ENCODE data around the gene GDPD5.
A peak's percentile ranks its signal among the peaks of the same experiment; 100 is the strongest.

The GDPD5 gene

GRCh38 chr11:75490221-75491181 lies 35.2 kb downstream of the GDPD5 start:
- DNase-seq: no peak

- DNase-seq: no peak
Observed at GRCh38 chr11:75487365-75487764, 38.4 kb downstream of the GDPD5 start.

- DNase-seq: no peak
Observed at GRCh38 chr11:75485742-75486141, 40.0 kb downstream of the GDPD5 start.

GRCh38 chr11:75482931-75483469 lies 42.7 kb downstream of the GDPD5 start:
- no peak for DNase-seq

- no peak for DNase-seq
Observed at GRCh38 chr11:75481922-75482606, 43.7 kb downstream of the GDPD5 start.

- DNase-seq: no peak
Observed at GRCh38 chr11:75481223-75481921, 44.4 kb downstream of the GDPD5 start.

- DNase-seq: no peak
Observed at GRCh38 chr11:75480185-75481175, 45.3 kb downstream of the GDPD5 start.

- no peak for DNase-seq
Observed at GRCh38 chr11:75479597-75480145, 46.1 kb downstream of the GDPD5 start.

GRCh38 chr11:75478783-75479596 lies 46.8 kb downstream of the GDPD5 start:
- no peak for DNase-seq

GRCh38 chr11:75477614-75477935 lies 48.2 kb downstream of the GDPD5 start:
- no peak for DNase-seq

GRCh38 chr11:75476739-75477613 lies 48.8 kb downstream of the GDPD5 start:
- no peak for DNase-seq

- no peak for DNase-seq
Observed at GRCh38 chr11:75475767-75476650, 49.7 kb downstream of the GDPD5 start.

GRCh38 chr11:75474878-75475766 lies 50.6 kb downstream of the GDPD5 start:
- peak; percentile 25 for DNase-seq

- DNase-seq: no peak
Observed at GRCh38 chr11:75474240-75474639, 51.5 kb downstream of the GDPD5 start.

GRCh38 chr11:75473684-75474083 lies 52.1 kb downstream of the GDPD5 start:
- no peak for DNase-seq

- DNase-seq: no peak
Observed at GRCh38 chr11:75472081-75472732, 53.5 kb downstream of the GDPD5 start.
